ENCODE data around the gene ANKRD40. TPM values are rescaled to one million over a fixed set of nuclear protein-coding genes. Genes with fewer than 3 reads are reported as not detected.

The ANKRD40 gene
- total and polyA plus RNA-seq, 2 donors (not counting 3 experiments of a cell fraction or from before 2014, with no cell fraction given) = 24.5 to 56.0 TPM

- TF ChIP-seq JUN (IDR thresholded peaks at IDR 0.05; ENCODE audit: borderline replicate concordance, insufficient read depth, insufficient read length, low read depth) (no peak), POLR2AphosphoS5 (IDR thresholded peaks at IDR 0.05; ENCODE audit: insufficient read depth, low read depth, low read length) (no peak), EZH2 (IDR thresholded peaks at IDR 0.05; ENCODE audit: borderline replicate concordance, low read depth, low read length, severe bottlenecking) (no peak)
- no TSS peak for BruUV-seq (replicated peaks)
- no peak overlapping the region for H3K27ac ChIP-seq (ENCODE audit: insufficient read depth, low read depth, low read length)
- FAIRE-seq = no peak
- no peak overlapping the region for H3K9ac ChIP-seq (replicated peaks; ENCODE audit: extremely low read depth, insufficient read depth, low read length)
- H3K79me2 ChIP-seq (ENCODE audit: control insufficient read depth, insufficient read depth, low read length) = no peaks in the 10 kb centered on the region
- no peaks in the 10 kb centered on the region for H3K9me3 ChIP-seq (replicated peaks; ENCODE audit: control insufficient read depth, insufficient read depth, low read length)
- no peaks in the 10 kb centered on the region for H3K9me1 ChIP-seq (replicated peaks; ENCODE audit: control insufficient read depth, extremely low read depth, insufficient read depth, low read length)
- no peak overlapping the region for H2AFZ ChIP-seq (ENCODE audit: low read depth, low read length)
- CTCF ChIA-PET = interaction anchor here (0.8 to 7.9 kb wide), 5 partner anchors 11 to 133 kb away, joined by 3 to 105 read pairs (median 15); no protein-coding TSS in a partner anchor
- intact Hi-C loops (cut with micrococcal nuclease) (no loop called here), dilution Hi-C loops (cut with MboI; ENCODE audit: extremely low pct_ligation_motif_present, low sequenced_read_pairs) (no loop called here)
- DNase-seq (ENCODE audit: low read depth, low spot score) = no peak
- no peak overlapping the region for H3K4me3 ChIP-seq (replicated peaks in 1 of 3; ENCODE audit: insufficient read depth in 1 of 3, low read depth in 1 of 3, low read length in 3 of 3)
- no peak overlapping the region for H3K4me2 ChIP-seq (ENCODE audit: insufficient read depth, low read length)
- POLR2A ChIA-PET = no interaction called here
- no peaks in the 10 kb centered on the region for H4K20me1 ChIP-seq (replicated peaks; ENCODE audit: control insufficient read depth, extremely low read depth, insufficient read depth, low read length)
- H3K36me3 ChIP-seq (ENCODE audit: control insufficient read depth in 2 of 2, extremely low read depth in 1 of 2, insufficient read depth in 2 of 2, low read length in 2 of 2) = no peaks in the 10 kb centered on the region
- H3K27me3 ChIP-seq (ENCODE audit: control insufficient read depth in 2 of 2, insufficient read depth in 2 of 2, low read length in 2 of 2) = no peaks in the 10 kb centered on the region
- peaks cover 3% of the 10 kb centered on the region for H3K4me1 ChIP-seq (ENCODE audit: control insufficient read depth, extremely low read depth, insufficient read depth, low read length)
Measured at GRCh38 chr17:50684288-50684611, 23.5 kb downstream of the ANKRD40 start.

GRCh38 chr17:50683434-50684287 is 24.1 kb downstream of the ANKRD40 start:
- no peaks in the 10 kb centered on the region for H3K9me3 ChIP-seq (replicated peaks; ENCODE audit: control insufficient read depth, insufficient read depth, low read length)
- FAIRE-seq (no peak), DNase-seq (ENCODE audit: low read depth, low spot score) (no peak)
- no peaks in the 10 kb centered on the region for H4K20me1 ChIP-seq (replicated peaks; ENCODE audit: control insufficient read depth, extremely low read depth, insufficient read depth, low read length)
- peaks cover 3% of the 10 kb centered on the region for H3K4me1 ChIP-seq (ENCODE audit: control insufficient read depth, extremely low read depth, insufficient read depth, low read length)
- dilution Hi-C loops (cut with MboI; ENCODE audit: extremely low pct_ligation_motif_present, low sequenced_read_pairs) = no loop called here
- H3K9ac ChIP-seq (replicated peaks; ENCODE audit: extremely low read depth, insufficient read depth, low read length) = no peak overlapping the region
- no peaks in the 10 kb centered on the region for H3K9me1 ChIP-seq (replicated peaks; ENCODE audit: control insufficient read depth, extremely low read depth, insufficient read depth, low read length)
- H3K27ac ChIP-seq (ENCODE audit: insufficient read depth, low read depth, low read length) = no peak overlapping the region
- POLR2A ChIA-PET = no interaction called here
- H3K36me3 ChIP-seq (ENCODE audit: control insufficient read depth in 2 of 2, extremely low read depth in 1 of 2, insufficient read depth in 2 of 2, low read length in 2 of 2) = no peaks in the 10 kb centered on the region
- no peaks in the 10 kb centered on the region for H3K27me3 ChIP-seq (ENCODE audit: control insufficient read depth in 2 of 2, insufficient read depth in 2 of 2, low read length in 2 of 2)
- TF ChIP-seq CTCF (IDR thresholded peaks at IDR 0.05; ENCODE audit: extremely low read depth in 1 of 2, insufficient read depth in 1 of 2, low read depth in 1 of 2, low read length in 2 of 2) (no peak), JUN (IDR thresholded peaks at IDR 0.05; ENCODE audit: borderline replicate concordance, insufficient read depth, insufficient read length, low read depth) (no peak), POLR2AphosphoS5 (IDR thresholded peaks at IDR 0.05; ENCODE audit: insufficient read depth, low read depth, low read length) (no peak), EZH2 (IDR thresholded peaks at IDR 0.05; ENCODE audit: borderline replicate concordance, low read depth, low read length, severe bottlenecking) (no peak)
- H3K4me2 ChIP-seq (ENCODE audit: insufficient read depth, low read length) = no peak overlapping the region
- CTCF ChIA-PET = interaction anchor here (0.8 to 7.9 kb wide), 7 partner anchors 11 to 133 kb away, joined by 3 to 105 read pairs (median 15); no protein-coding TSS in a partner anchor
- BruUV-seq (replicated peaks) = no TSS peak
- no peak overlapping the region for H2AFZ ChIP-seq (ENCODE audit: low read depth, low read length)
- no peak overlapping the region for H3K4me3 ChIP-seq (replicated peaks in 1 of 3; ENCODE audit: insufficient read depth in 1 of 3, low read depth in 1 of 3, low read length in 3 of 3)
- intact Hi-C loops (cut with micrococcal nuclease) = no loop called here
- no peaks in the 10 kb centered on the region for H3K79me2 ChIP-seq (ENCODE audit: control insufficient read depth, insufficient read depth, low read length)
